Endothelial cell of hepatic sinusoid (primary cell): Measurements from ENCODE around the gene PLA2G7.

Experiments
- in situ Hi-C: cut with HindIII; loops from 2 replicates; pipeline ENCODE4 v1.10.0; 2017; ENCODE audit warnings: low sequenced_read_pairs

The PLA2G7 gene

GRCh38 chr6:46690141-46690755 lies 44.9 kb downstream of the PLA2G7 start:
- in situ Hi-C loops: no loop called here

- in situ Hi-C loops: no loop called here
Measured at GRCh38 chr6:46689657-46690056, 45.5 kb downstream of the PLA2G7 start.

GRCh38 chr6:46688966-46689335 lies 46.2 kb downstream of the PLA2G7 start:
- in situ Hi-C loops: no loop called here

GRCh38 chr6:46688117-46688965 lies 46.8 kb downstream of the PLA2G7 start:
- in situ Hi-C loops: no loop called here

- in situ Hi-C loops: no loop called here
Measured at GRCh38 chr6:46687619-46688097, 47.5 kb downstream of the PLA2G7 start, which contains the start of gene TDRD6. TSS of gene TDRD6 (plus strand) at chr6:46687885. CDS start at chr6:46688129, 244 bp downstream.

GRCh38 chr6:46684771-46685170 lies 50.4 kb downstream of the PLA2G7 start:
- in situ Hi-C loops: no loop called here

GRCh38 chr6:46677314-46677654 lies 57.9 kb downstream of the PLA2G7 start:
- in situ Hi-C loops: no loop called here

GRCh38 chr6:46676604-46677313 lies 58.4 kb downstream of the PLA2G7 start:
- in situ Hi-C loops: no loop called here

- in situ Hi-C loops: loop anchor here (5.0 kb wide), 1 partner anchor 33 kb away; no protein-coding TSS in a partner anchor
Measured at GRCh38 chr6:46674410-46674809, 60.8 kb downstream of the PLA2G7 start.

GRCh38 chr6:46667377-46667776 lies 67.8 kb downstream of the PLA2G7 start:
- in situ Hi-C loops: no loop called here

- in situ Hi-C loops: no loop called here
Measured at GRCh38 chr6:46661483-46661882, 73.7 kb downstream of the PLA2G7 start.

- in situ Hi-C loops: no loop called here
Measured at GRCh38 chr6:46657642-46658041, 77.5 kb downstream of the PLA2G7 start.

- in situ Hi-C loops: no loop called here
Measured at GRCh38 chr6:46655803-46656202, 79.4 kb downstream of the PLA2G7 start.
